A549 (cell line): Measurements from ENCODE around the gene ADSS1. TPM values are rescaled to one million over a fixed set of nuclear protein-coding genes. Genes with fewer than 3 reads are reported as not detected.
A peak's percentile ranks its signal among the peaks of the same experiment; 100 is the strongest.

ENCODE experiments used
- ATAC-seq, 2 experiments: fragments of 200-7000 bp in 1 of 2; fragments of >200 bp in 1 of 2; cut with Nextera tagmentation in 1 of 2; cut with Tn5 transposase in 1 of 2; 3 replicates each; pipeline versions ENCODE4 v1.8.0 to v1.9.1; 2018 to 2020; ENCODE audit warnings: mild to moderate bottlenecking in 1 of 2, moderate library complexity in 1 of 2
- CTCF ChIA-PET: fragments of 300-600 bp; sonication (Branson Sonifier 250); formaldehyde crosslinking; extraction: SDS; loops from one replicate; lab custom pipeline; 2021; ENCODE audit warnings: antibody characterized with exemption, inconsistent platforms; lab: Yijun Ruan, JAX
- POLR2A ChIA-PET: fragments of 350-600 bp; formaldehyde crosslinking; extraction: SDS; loops from one replicate; lab custom pipeline; 2021; ENCODE audit warnings: antibody characterized with exemption, inconsistent platforms; lab: Yijun Ruan, JAX
- DNase-seq, 2 experiments: peaks; one replicate each; pipeline versions ENCODE4 v3.0.0 to v3.0.0-alpha.2; 2011 to 2016; ENCODE audit warnings: low read depth in 1 of 2, low spot score in 1 of 2
- FAIRE-seq: peaks from 2 replicates; lab custom pipeline; 2011; peaks lifted over from hg19 to GRCh38; lab: Jason Lieb, UNC
- H3K27ac ChIP-seq, 2 experiments: fragments of >200 bp; sonication (Bioruptor Twin); formaldehyde crosslinking; 3 replicates each; pipeline ENCODE4 v1.5.1; 2016 to 2017
- H3K4me1 ChIP-seq: fragments of >200 bp; sonication (Bioruptor Twin); formaldehyde crosslinking; 3 replicates; pipeline ENCODE4 v1.6.1; 2016
- H3K4me2 ChIP-seq: fragments of >200 bp; sonication (Bioruptor Twin); formaldehyde crosslinking; 3 replicates; pipeline ENCODE4 v1.6.1; 2016
- H3K4me3 ChIP-seq: fragments of >200 bp; sonication (Bioruptor Twin); formaldehyde crosslinking; 3 replicates; pipeline ENCODE4 v1.5.1; 2016
- H3K9me3 ChIP-seq: fragments of >200 bp; sonication (Bioruptor Twin); formaldehyde crosslinking; 3 replicates; pipeline ENCODE4 v1.6.1; 2016
- ATOH8 ChIP-seq: fragments of 250-450 bp; sonication (Bioruptor Pico); IDR thresholded peaks from 2 replicates; pipeline ENCODE4 v1.5.0; 2020; ENCODE audit warnings: low read depth, mild to moderate bottlenecking, moderate library complexity
- BHLHE40 ChIP-seq: IDR thresholded peaks from 2 replicates; pipeline ENCODE4 v1.6.1; 2012; ENCODE audit warnings: low read depth, low read length, inconsistent platforms
- CHD2 ChIP-seq: fragments of 150-350 bp; IDR thresholded peaks from 2 replicates; pipeline ENCODE4 v1.6.1; 2014; ENCODE audit warnings: low read length; ENCODE audit not compliant: partially characterized antibody
- CTCF ChIP-seq: fragments of >200 bp; sonication (Bioruptor Twin); formaldehyde crosslinking; IDR thresholded peaks from 3 replicates; pipeline ENCODE4 v1.5.1; 2016
- E2F6 ChIP-seq: IDR thresholded peaks from 2 replicates; pipeline ENCODE4 v1.6.1; 2012; ENCODE audit warnings: low read depth, borderline replicate concordance
- EHF ChIP-seq: fragments of 250-450 bp; sonication (Bioruptor Pico); IDR thresholded peaks from 2 replicates; pipeline ENCODE4 v1.5.0; 2020; ENCODE audit warnings: mild to moderate bottlenecking
- EHMT2 ChIP-seq: fragments of 200-600 bp; sonication (generic); IDR thresholded peaks from 2 replicates; pipeline ENCODE4 v1.6.1; 2016; ENCODE audit warnings: antibody characterized with exemption, low read depth, mild to moderate bottlenecking, moderate library complexity
- ELK1 ChIP-seq: fragments of 150-350 bp; IDR thresholded peaks from 2 replicates; pipeline ENCODE4 v1.6.1; 2014; ENCODE audit warnings: low read depth, mild to moderate bottlenecking, low read length
- ESRRA ChIP-seq: fragments of 150-350 bp; IDR thresholded peaks from 2 replicates; pipeline ENCODE4 v1.6.1; 2014; ENCODE audit warnings: mild to moderate bottlenecking, low read length, borderline replicate concordance
- FOSL2 ChIP-seq, 2 experiments: fragments of 450-650 bp in 1 of 2; fragments of >200 bp in 1 of 2; sonication (Bioruptor Twin) in 1 of 2; formaldehyde crosslinking; IDR thresholded peaks; 2 replicates each; pipeline versions ENCODE4 v1.5.0 to v1.6.1; 2016 to 2020; ENCODE audit warnings: mild to moderate bottlenecking in 1 of 2, moderate library complexity in 1 of 2
- HMGXB4 ChIP-seq: fragments of 250-450 bp; sonication (Bioruptor Pico); IDR thresholded peaks from 2 replicates; pipeline ENCODE4 v1.5.0; 2021; ENCODE audit warnings: mild to moderate bottlenecking, moderate library complexity, borderline replicate concordance
- HOXA7 ChIP-seq: fragments of 250-450 bp; sonication (Bioruptor Pico); IDR thresholded peaks from 2 replicates; pipeline ENCODE4 v1.5.0; 2020; ENCODE audit warnings: mild to moderate bottlenecking, moderate library complexity
- HOXB5 ChIP-seq: fragments of 250-450 bp; sonication (Bioruptor Pico); IDR thresholded peaks from 2 replicates; pipeline ENCODE4 v1.5.0; 2020; ENCODE audit warnings: mild to moderate bottlenecking, moderate library complexity
- JUN ChIP-seq, 2 experiments: fragments of >200 bp; sonication (Bioruptor Twin); formaldehyde crosslinking; IDR thresholded peaks; 2 replicates in 1 of 2; 3 replicates in 1 of 2; pipeline ENCODE4 v1.6.1; 2016 to 2017
- KDM5A ChIP-seq: fragments of 200-600 bp; sonication (generic); IDR thresholded peaks from 2 replicates; pipeline ENCODE4 v1.6.1; 2016; ENCODE audit warnings: antibody characterized with exemption, mild to moderate bottlenecking
- MAZ ChIP-seq: fragments of 150-350 bp; IDR thresholded peaks from 2 replicates; pipeline ENCODE4 v1.6.1; 2014; ENCODE audit warnings: antibody characterized with exemption, low read depth, low read length, borderline replicate concordance
- MYC ChIP-seq: IDR thresholded peaks from 2 replicates; pipeline ENCODE4 v1.6.1; 2012; ENCODE audit warnings: mild to moderate bottlenecking, inconsistent platforms, low read length, improper control_type of control experiment, borderline replicate concordance
- NPAS2 ChIP-seq: fragments of 250-450 bp; sonication (Bioruptor Pico); IDR thresholded peaks from 2 replicates; pipeline ENCODE4 v1.8.0; 2022; ENCODE audit warnings: mild to moderate bottlenecking, moderate library complexity, borderline replicate concordance
- NR3C1 ChIP-seq: fragments of >200 bp; sonication (Bioruptor Twin); formaldehyde crosslinking; IDR thresholded peaks from 3 replicates; pipeline ENCODE4 v1.6.1; 2017
- PHF8 ChIP-seq: fragments of 200-600 bp; sonication (generic); IDR thresholded peaks from 2 replicates; pipeline ENCODE4 v1.6.1; 2016; ENCODE audit warnings: low read depth, mild to moderate bottlenecking, antibody characterized with exemption, moderate library complexity, borderline replicate concordance
- POLR2A ChIP-seq: IDR thresholded peaks from 2 replicates; pipeline ENCODE4 v1.6.1; 2012; ENCODE audit warnings: mild to moderate bottlenecking, low read length
- POLR2AphosphoS2 ChIP-seq: conservative IDR thresholded peaks from 2 replicates; pipeline ENCODE4 v1.6.1; 2012; ENCODE audit warnings: low read length, improper control_type of control experiment, inconsistent platforms
- RCOR1 ChIP-seq: fragments of 150-350 bp; IDR thresholded peaks from 2 replicates; pipeline ENCODE4 v1.6.1; 2014; ENCODE audit warnings: antibody characterized with exemption, low read length, low read depth
- RNF2 ChIP-seq: fragments of 200-600 bp; sonication (generic); IDR thresholded peaks from 2 replicates; pipeline ENCODE4 v1.6.1; 2016; ENCODE audit warnings: low read depth, mild to moderate bottlenecking, antibody characterized with exemption, moderate library complexity, borderline replicate concordance
- SMC3 ChIP-seq: fragments of >200 bp; sonication (Bioruptor Twin); formaldehyde crosslinking; IDR thresholded peaks from 3 replicates; pipeline ENCODE4 v1.6.1; 2018; ENCODE audit warnings: inconsistent platforms
- SREBF2 ChIP-seq: fragments of 450-650 bp; IDR thresholded peaks from 2 replicates; pipeline ENCODE4 v1.6.1; 2014; ENCODE audit warnings: mild to moderate bottlenecking, moderate library complexity
- TFCP2L1 ChIP-seq: fragments of 250-450 bp; sonication (Bioruptor Pico); IDR thresholded peaks from 2 replicates; pipeline ENCODE4 v1.5.0; 2021; ENCODE audit warnings: mild to moderate bottlenecking
- ZNF302 ChIP-seq: fragments of 250-450 bp; sonication (Bioruptor Pico); IDR thresholded peaks from 2 replicates; pipeline ENCODE4 v1.9.0; 2021; ENCODE audit warnings: inconsistent platforms, mild to moderate bottlenecking, moderate library complexity
- ZSCAN20 ChIP-seq: fragments of 250-450 bp; sonication (Bioruptor Pico); IDR thresholded peaks from 2 replicates; pipeline ENCODE4 v1.8.0; 2022; ENCODE audit warnings: mild to moderate bottlenecking, moderate library complexity
- WGBS: methylation state at CpG from one replicate; pipeline ENCODE4 v1.1.6; 2017; ENCODE audit errors: missing lambda C conversion rate; 5-methylcytosine and 5-hydroxymethylcytosine counted together
- polyA plus RNA-seq, 4 experiments: library from polyadenylated mRNA; depleted of rRNA in 3 of 4; stranded (reverse); fragments of >200 nt; fragmentation: RNase III in 1 of 4; extraction: RNeasy Plus Mini Kit Qiagen cat#74134 plus additional on column Dnase treatment in 1 of 4; gene quantifications; 2 replicates in 3 of 4; 3 replicates in 1 of 4; pipeline ENCODE4 v1.2.3, GENCODE V29; 2011 to 2017

The ADSS1 gene
- polyA plus RNA-seq, 2 of the 4 experiments (the other 2 are of a cell fraction) = 6.2 to 10.1 TPM

GRCh38 chr14:104752423-104752734 lies 28.4 kb downstream of the ADSS1 start:
- DNase-seq (peak in 1 of 2 experiments; percentile 95), FAIRE-seq (no peak), ATAC-seq (peak; percentile 40 to 93)
- no peaks in the 10 kb centered on the region; the same call in 2 of the 3 replicates for H3K9me3 ChIP-seq
- TF ChIP-seq SMC3 (no peak), NR3C1 (no peak), CHD2 (no peak), EHMT2 (no peak), MYC (no peak), ELK1 (no peak), SREBF2 (no peak), NPAS2 (CRISPR knock-in tag) (no peak), EHF (no peak), FOSL2 (IDR thresholded peaks at IDR 0.05) (no peak), FOSL2 (CRISPR knock-in tag; IDR thresholded peaks at IDR 0.05) (no peak), RNF2 (no peak), ESRRA (no peak), POLR2AphosphoS2 (no peak), BHLHE40 (no peak)
- peak overlapping the region; percentile 88 for H3K4me2 ChIP-seq
- peak overlapping the region; percentile 49 for H3K4me3 ChIP-seq
- peak overlapping the region; percentile 70 to 89 for H3K27ac ChIP-seq
- 4% methylated on average over 20 of the region's 21 CpGs for WGBS
- ChIA-PET CTCF (interaction anchor here (0.6 to 5.1 kb wide), 7 partner anchors 12 to 78 kb away, joined by 3 to 41 read pairs (median 4); no protein-coding TSS in a partner anchor), POLR2A (interaction anchor here (0.6 to 1.4 kb wide), 8 partner anchors 18 to 268 kb away, joined by 3 to 7 read pairs (median 4); partner anchors contain the start of gene CDCA4)
- peaks cover 28% of the 10 kb centered on the region for H3K4me1 ChIP-seq

GRCh38 chr14:104752735-104753527 lies 28.9 kb downstream of the ADSS1 start, which contains the start of gene SIVA1:
Gene SIVA1 (plus strand): TSS chr14:104753147. CDS start chr14:104753202, 55 bp downstream.
- FAIRE-seq = no peak
- POLR2A ChIA-PET = interaction anchor here (0.6 to 1.4 kb wide), 8 partner anchors 18 to 268 kb away, joined by 3 to 7 read pairs (median 4); partner anchors contain the start of gene CDCA4
- TF ChIP-seq ZNF302 (CRISPR knock-in tag) = no peak
- TF ChIP-seq E2F6 = peak; percentile 91
- TF ChIP-seq SMC3 = no peak
- no peak for TF ChIP-seq HMGXB4 (CRISPR knock-in tag)
- TF ChIP-seq EHF = no peak
- no peak for TF ChIP-seq ATOH8
- no peak for TF ChIP-seq ZSCAN20 (CRISPR knock-in tag)
- no peak for TF ChIP-seq CTCF
- no peak for TF ChIP-seq RNF2
- peak; percentile 51; the same call in 1 of the 2 replicates for TF ChIP-seq TFCP2L1 (CRISPR knock-in tag)
- peak; percentile 72 for TF ChIP-seq KDM5A
- no peak; the same call in 1 of the 2 replicates for TF ChIP-seq MAZ
- TF ChIP-seq EHMT2 = no peak
- peak in 1 of 2 experiments; percentile 68; a peak in 3 of 5 replicates for TF ChIP-seq JUN (IDR thresholded peaks at IDR 0.05)
- no peak for TF ChIP-seq NR3C1
- TF ChIP-seq RCOR1 = no peak
- no peak for TF ChIP-seq HOXA7 (CRISPR knock-in tag)
- TF ChIP-seq PHF8 = peak; percentile 94
- TF ChIP-seq MYC = peak; percentile 4; the same call in 1 of the 2 replicates
- TF ChIP-seq NPAS2 (CRISPR knock-in tag) = no peak
- no peak for TF ChIP-seq POLR2AphosphoS2
- TF ChIP-seq POLR2A = peak; percentile 86
- no peak for TF ChIP-seq HOXB5

More at GRCh38 chr14:104752735-104753527, 28.9 kb downstream of the ADSS1 start, which contains the start of gene SIVA1:
- 0% methylated on average over 13 of the region's 95 CpGs for WGBS
- H3K4me1 ChIP-seq = peaks cover 28% of the 10 kb centered on the region
- CTCF ChIA-PET = interaction anchor here (0.6 to 5.1 kb wide), 12 partner anchors 10 to 87 kb away, joined by 3 to 41 read pairs (median 4); no protein-coding TSS in a partner anchor
- peak within 1 kb of the TSS; percentile 95 for H3K4me2 ChIP-seq
- H3K27ac ChIP-seq = peak within 1 kb of the TSS; percentile 93 to 96
- H3K9me3 ChIP-seq = no peaks in the 10 kb centered on the region; the same call in 2 of the 3 replicates
- DNase-seq (peak; percentile 98 to 100), ATAC-seq (peak; percentile 92 to 95)
- H3K4me3 ChIP-seq = peak within 1 kb of the TSS; percentile 100
